GM19043 (cell line): ENCODE results near the gene GPD1L.
A peak's percentile ranks its signal among the peaks of the same experiment; 100 is the strongest.
"Not testable (repeated sequence)": the region's sequence is repeated elsewhere in the genome, so short reads cannot be mapped to it uniquely, and the experiment has no call there.

Experiments used
- ATAC-seq: cut with Tn5 transposase; IDR thresholded peaks from one replicate; pipeline ENCODE4 v1.9.1; 2021; ENCODE audit warnings: low read depth; ENCODE audit not compliant: unreplicated experiment

Gene GPD1L

GRCh38 chr3:32176989-32177701 lies 70.7 kb downstream of the GPD1L start:
- peak; percentile 66 for ATAC-seq

GRCh38 chr3:32177702-32178198 lies 71.3 kb downstream of the GPD1L start:
- peak; percentile 47 for ATAC-seq

GRCh38 chr3:32180141-32180784 lies 73.8 kb downstream of the GPD1L start:
- no peak for ATAC-seq

GRCh38 chr3:32181365-32181764 lies 74.9 kb downstream of the GPD1L start:
- no peak for ATAC-seq

GRCh38 chr3:32181796-32182195 lies 75.4 kb downstream of the GPD1L start:
- no peak for ATAC-seq

- ATAC-seq, result no peak
Observed at GRCh38 chr3:32184187-32184730, 77.8 kb downstream of the GPD1L start.

- no peak for ATAC-seq
Observed at GRCh38 chr3:32186097-32186496, 79.7 kb downstream of the GPD1L start.

GRCh38 chr3:32186876-32187275 lies 80.5 kb downstream of the GPD1L start:
- ATAC-seq, result no peak

- no peak for ATAC-seq
Observed at GRCh38 chr3:32189693-32190092, 83.3 kb downstream of the GPD1L start.

GRCh38 chr3:32190556-32190955 lies 84.1 kb downstream of the GPD1L start:
- ATAC-seq, result not testable (repeated sequence)

GRCh38 chr3:32193101-32193500 lies 86.7 kb downstream of the GPD1L start:
- no peak for ATAC-seq

GRCh38 chr3:32194653-32195052 lies 88.2 kb downstream of the GPD1L start:
- ATAC-seq, result no peak

- no peak for ATAC-seq
Observed at GRCh38 chr3:32195995-32196540, 89.6 kb downstream of the GPD1L start.

GRCh38 chr3:32197991-32198390 lies 91.6 kb downstream of the GPD1L start:
- no peak for ATAC-seq

GRCh38 chr3:32198714-32199113 lies 92.3 kb downstream of the GPD1L start:
- no peak for ATAC-seq

- no peak for ATAC-seq
Observed at GRCh38 chr3:32200490-32200889, 94.1 kb downstream of the GPD1L start.

GRCh38 chr3:32200992-32201758 lies 94.8 kb downstream of the GPD1L start:
- no peak for ATAC-seq

GRCh38 chr3:32202496-32202895 lies 96.1 kb downstream of the GPD1L start:
- ATAC-seq, result no peak

GRCh38 chr3:32203854-32204253 lies 97.4 kb downstream of the GPD1L start:
- no peak for ATAC-seq

- ATAC-seq, result no peak
Observed at GRCh38 chr3:32208447-32208846, 102.0 kb downstream of the GPD1L start.

- no peak for ATAC-seq
Observed at GRCh38 chr3:32215185-32215584, 108.8 kb downstream of the GPD1L start.
